C4-2B (cell line): Measurements from ENCODE around the gene EDN2.

ENCODE experiments used
- CTCF ChIP-seq: fragments of 450-650 bp; conservative IDR thresholded peaks from 2 replicates; pipeline ENCODE4 v1.5.1; 2017; ENCODE audit warnings: mild to moderate bottlenecking
- ZFX ChIP-seq: fragments of 450-650 bp; IDR thresholded peaks from 2 replicates; pipeline ENCODE4 v1.6.1; 2017

- TF ChIP-seq CTCF (no peak), ZFX (no peak)
These were observed 24.8 kb upstream of the EDN2 start for GRCh38 chr1:41509270-41509671.
